GM19351 (cell line): ENCODE results near the gene BOC.
A peak's percentile ranks its signal among the peaks of the same experiment; 100 is the strongest.
"Not testable (repeated sequence)": the region's sequence is repeated elsewhere in the genome, so short reads cannot be mapped to it uniquely, and the experiment has no call there.

Experiments
- ATAC-seq: cut with Tn5 transposase; IDR thresholded peaks from one replicate; pipeline ENCODE4 v1.9.1; 2021; ENCODE audit warnings: mild to moderate bottlenecking, moderate library complexity; ENCODE audit not compliant: unreplicated experiment

BOC gene

GRCh38 chr3:113211330-113212149 lies at the start of gene BOC:
TSS of gene BOC (plus strand) at chr3:113211557. CDS start at chr3:113249803, 38,246 bp downstream.
- peak; percentile 38 for ATAC-seq

- no peak for ATAC-seq
Measured at GRCh38 chr3:113161661-113162060, 49.7 kb upstream of the BOC start.

GRCh38 chr3:113163152-113163551 lies 48.2 kb upstream of the BOC start:
- no peak for ATAC-seq

- ATAC-seq = no peak
Measured at GRCh38 chr3:113165841-113166240, 45.5 kb upstream of the BOC start.

GRCh38 chr3:113166357-113166718 lies 45.0 kb upstream of the BOC start:
- ATAC-seq = no peak

GRCh38 chr3:113166719-113167492 lies 44.5 kb upstream of the BOC start:
- no peak for ATAC-seq

GRCh38 chr3:113167825-113168801 lies 43.2 kb upstream of the BOC start:
- no peak for ATAC-seq

GRCh38 chr3:113169891-113170452 lies 41.4 kb upstream of the BOC start:
- ATAC-seq = no peak

GRCh38 chr3:113170771-113171170 lies 40.6 kb upstream of the BOC start:
- ATAC-seq = no peak

GRCh38 chr3:113171675-113172300 lies 39.6 kb upstream of the BOC start:
- ATAC-seq = not testable (repeated sequence)

- no peak for ATAC-seq
Measured at GRCh38 chr3:113173102-113173501, 38.3 kb upstream of the BOC start.

- ATAC-seq = no peak
Measured at GRCh38 chr3:113174304-113174703, 37.1 kb upstream of the BOC start.

- ATAC-seq = no peak
Measured at GRCh38 chr3:113174801-113175485, 36.4 kb upstream of the BOC start.

GRCh38 chr3:113177526-113177925 lies 33.8 kb upstream of the BOC start:
- ATAC-seq = no peak

- no peak for ATAC-seq
Measured at GRCh38 chr3:113179235-113179824, 32.0 kb upstream of the BOC start.

- ATAC-seq = no peak
Measured at GRCh38 chr3:113183748-113184661, 27.4 kb upstream of the BOC start.

- no peak for ATAC-seq
Measured at GRCh38 chr3:113185194-113185835, 26.0 kb upstream of the BOC start.

- no peak for ATAC-seq
Measured at GRCh38 chr3:113186566-113186965, 24.8 kb upstream of the BOC start.
